HepG2 (cell line): ENCODE results near the gene ALOXE3. TPM values are rescaled to one million over a fixed set of nuclear protein-coding genes. Genes with fewer than 3 reads are reported as not detected.

Source experiments
- BRF2 ChIP-seq: sonication (generic); formaldehyde crosslinking; IDR thresholded peaks from 2 replicates; pipeline ENCODE4 v1.8.1; 2022; ENCODE audit warnings: mild to moderate bottlenecking, missing genetic modification reagents
- HBP1 ChIP-seq: IDR thresholded peaks from 2 replicates; pipeline ENCODE4 v1.6.1; 2016; ENCODE audit warnings: low read depth, control low read depth
- HDAC1 ChIP-seq: sonication (generic); formaldehyde crosslinking; IDR thresholded peaks from 2 replicates; pipeline ENCODE4 v1.5.1; 2020; ENCODE audit warnings: mild to moderate bottlenecking, missing genetic modification reagents
- HNF4G ChIP-seq, 2 experiments: sonication (generic) in 1 of 2; formaldehyde crosslinking in 1 of 2; IDR thresholded peaks; 2 replicates each; pipeline versions ENCODE4 v1.4.0 to v1.6.1; 2011 to 2020; ENCODE audit warnings: borderline replicate concordance in 2 of 2, low read depth in 2 of 2, mild to moderate bottlenecking in 2 of 2, low read length in 1 of 2, missing genetic modification reagents in 1 of 2, moderate library complexity in 1 of 2
- IRX3 ChIP-seq: sonication (generic); formaldehyde crosslinking; IDR thresholded peaks from 2 replicates; pipeline ENCODE4 v1.8.1; 2023; ENCODE audit warnings: mild to moderate bottlenecking, low read depth, missing genetic modification reagents, borderline replicate concordance
- KDM1A ChIP-seq: IDR thresholded peaks from 2 replicates; pipeline ENCODE4 v1.6.1; 2016; ENCODE audit warnings: missing compliant biosample characterization
- KIAA2018 ChIP-seq: sonication (generic); formaldehyde crosslinking; IDR thresholded peaks from 2 replicates; pipeline ENCODE4 v1.5.0; 2020; ENCODE audit warnings: mild to moderate bottlenecking, missing genetic modification reagents, borderline replicate concordance
- LCORL ChIP-seq, 2 experiments: fragments of 450-650 bp in 1 of 2; sonication (generic) in 1 of 2; formaldehyde crosslinking in 1 of 2; IDR thresholded peaks; 2 replicates each; pipeline versions ENCODE4 v1.5.0 to v1.6.1; 2017 to 2020; ENCODE audit warnings: antibody characterized with exemption in 1 of 2, missing genetic modification reagents in 1 of 2
- PHF5A ChIP-seq: IDR thresholded peaks from one replicate; pipeline ENCODE4 v1.6.1; 2018; ENCODE audit warnings: low read depth, missing genetic modification reagents; ENCODE audit not compliant: unreplicated experiment
- SATB2 ChIP-seq: sonication (generic); formaldehyde crosslinking; IDR thresholded peaks from 2 replicates; pipeline ENCODE4 v1.5.0; 2020; ENCODE audit warnings: missing genetic modification reagents
- ZBTB39 ChIP-seq: sonication (generic); formaldehyde crosslinking; IDR thresholded peaks from 2 replicates; pipeline ENCODE4 v1.5.0; 2020; ENCODE audit warnings: missing genetic modification reagents
- ZNF101 ChIP-seq: sonication (generic); formaldehyde crosslinking; IDR thresholded peaks from 2 replicates; pipeline ENCODE4 v1.4.0; 2020; ENCODE audit warnings: mild to moderate bottlenecking, low read depth, missing genetic modification reagents, borderline replicate concordance
- ZNF430 ChIP-seq: sonication (generic); formaldehyde crosslinking; IDR thresholded peaks from 2 replicates; pipeline ENCODE4 v1.9.0; 2021; ENCODE audit warnings: mild to moderate bottlenecking, missing genetic modification reagents
- ZNF468 ChIP-seq: sonication (generic); formaldehyde crosslinking; IDR thresholded peaks from 2 replicates; pipeline ENCODE4 v1.8.0; 2022; ENCODE audit warnings: mild to moderate bottlenecking, moderate library complexity, missing genetic modification reagents
- polyA plus RNA-seq, 8 experiments: library from polyadenylated mRNA; depleted of rRNA in 3 of 8; stranded (reverse) in 7 of 8; unstranded in 1 of 8; fragments of >200 nt; fragmentation: Illumina TruSeq in 4 of 8; extraction: Trizol in 4 of 8; gene quantifications; 2 replicates each; pipeline versions ENCODE4 v1.2.1 to v1.2.3, GENCODE V29; 2011 to 2016; ENCODE audit warnings: low read depth in 4 of 8, missing spikeins in 1 of 8, mixed read lengths in 1 of 8; ENCODE audit not compliant: insufficient read depth in 1 of 8
- total RNA-seq, 5 experiments: library from RNA; depleted of rRNA; stranded (reverse); fragments of >200 nt; fragmentation: Illumina TruSeq; extraction: Trizol; gene quantifications; 2 replicates each; pipeline ENCODE4 v1.2.3, GENCODE V29; 2016; ENCODE audit warnings: low read depth in 1 of 5

Gene ALOXE3
- total and polyA plus RNA-seq, 2 of the 13 experiments (the other 11 are each of a cell fraction or from before 2014, with no cell fraction given): 0.07 TPM; not detected in 1

GRCh38 chr17:8120520-8121406, 2.4 kb upstream of the ALOXE3 start (continued):
- TF ChIP-seq KIAA2018 (CRISPR knock-in tag) (no peak), HBP1 (CRISPR knock-in tag) (peak; percentile 3; the same call in 1 of the 2 replicates), LCORL (IDR thresholded peaks at IDR 0.05) (no peak), LCORL (CRISPR knock-in tag; IDR thresholded peaks at IDR 0.05) (peak; percentile 57; the same call in 1 of the 2 replicates), ZNF468 (CRISPR knock-in tag) (0 out of 2 replicates have a peak, but pooled peaks have one; percentile 54), ZBTB39 (no peak; the same call in 1 of the 2 replicates), SATB2 (CRISPR knock-in tag) (no peak), HNF4G (IDR thresholded peaks at IDR 0.05; ENCODE audit: borderline replicate concordance, low read depth, low read length) (no peak), HNF4G (CRISPR knock-in tag; IDR thresholded peaks at IDR 0.05; ENCODE audit: borderline replicate concordance, low read depth) (no peak), PHF5A (CRISPR knock-in tag) (no peak), BRF2 (CRISPR knock-in tag) (no peak), ZNF430 (CRISPR knock-in tag) (0 out of 2 replicates have a peak, but pooled peaks have one; percentile 64), KDM1A (peak; percentile 79; the same call in 1 of the 2 replicates), HDAC1 (peak; percentile 4; the same call in 1 of the 2 replicates), ZNF101 (CRISPR knock-in tag) (no peak), IRX3 (CRISPR knock-in tag) (no peak)
